Lung (tissue), 12 donors: ENCODE measurements around the gene PPP1R13B. TPM values are rescaled to one million over a fixed set of nuclear protein-coding genes. Genes with fewer than 3 reads are reported as not detected.

Experiments used
- ATAC-seq: fragments of 200-7000 bp; cut with Tn5 transposase; one replicate; pipeline ENCODE4 v1.9.1; 2020; ENCODE audit warnings: moderate number of reproducible peaks; ENCODE audit not compliant: insufficient read depth, low FRiP score
- DNase-seq, 3 donors: peaks; one replicate each; pipeline ENCODE4 v3.0.0-alpha.2; 2013 to 2017
- H3K27ac ChIP-seq, 2 donors: one replicate each; pipeline ENCODE4 v1.5.1; 2013; ENCODE audit warnings: mild to moderate bottlenecking in 2 of 2, moderate library complexity in 2 of 2, control low read depth in 1 of 2, inconsistent platforms in 1 of 2, low read depth in 1 of 2, low read length in 1 of 2
- H3K27me3 ChIP-seq, 3 donors: one replicate each; pipeline ENCODE4 v1.5.1; 2013; ENCODE audit warnings: low read length in 2 of 3; ENCODE audit not compliant: control insufficient read depth in 3 of 3, insufficient read depth in 3 of 3
- H3K36me3 ChIP-seq, 4 donors: one replicate each; pipeline ENCODE4 v1.5.1; 2013; ENCODE audit warnings: low read length in 4 of 4, mild to moderate bottlenecking in 1 of 4, moderate library complexity in 1 of 4; ENCODE audit not compliant: control insufficient read depth in 4 of 4, insufficient read depth in 4 of 4
- H3K4me1 ChIP-seq, 5 donors: one replicate each; pipeline ENCODE4 v1.5.1; 2013; ENCODE audit warnings: low read length in 5 of 5, mild to moderate bottlenecking in 2 of 5, moderate library complexity in 1 of 5; ENCODE audit not compliant: control insufficient read depth in 5 of 5, insufficient read depth in 5 of 5
- H3K4me3 ChIP-seq: one replicate; pipeline ENCODE4 v1.5.1; 2013; ENCODE audit warnings: mild to moderate bottlenecking, control low read depth, moderate library complexity
- H3K9ac ChIP-seq, 2 donors: one replicate each; pipeline ENCODE4 v1.5.1; 2013; ENCODE audit warnings: low read length in 2 of 2, control low read depth in 1 of 2; ENCODE audit not compliant: insufficient read depth in 1 of 2
- H3K9me3 ChIP-seq, 4 donors: one replicate each; pipeline ENCODE4 v1.5.1; 2013; ENCODE audit warnings: low read length in 3 of 4, mild to moderate bottlenecking in 1 of 4, moderate library complexity in 1 of 4; ENCODE audit not compliant: control insufficient read depth in 4 of 4, insufficient read depth in 3 of 4
- WGBS, 2 donors: extraction: QIAGEN DNeasy Blood & Tissue Kit; methylation state at CpG; one replicate each; pipeline ENCODE4 v1.1.7; 2013; 5-methylcytosine and 5-hydroxymethylcytosine counted together
- polyA plus RNA-seq, 2 donors: library from polyadenylated mRNA; stranded (reverse); fragments of 200-250 nt; gene quantifications; one replicate each; pipeline ENCODE4 v1.2.1, GENCODE V29; 2013
- total RNA-seq, 2 donors: library from RNA; depleted of rRNA in 1 of 2; stranded (reverse); fragments of >200 nt in 1 of 2; gene quantifications; one replicate each; pipeline ENCODE4 v1.2.1, GENCODE V29; 2014 to 2021
- TF ChIP-seq, protein P1 (sequence below): IDR thresholded peaks from 2 replicates; pipeline ENCODE4 v1.5.1; 2012; ENCODE audit warnings: mild to moderate bottlenecking; ENCODE audit errors: control extremely low read depth, extremely low read depth
- donor health status: control.
- donor health status: control.
- donor health status: Bipolar disorder and iron deficiency.
- donor health status: healthy.
- donor health status: DM: yes; HTN: yes; CAD: no.

Gene PPP1R13B
- total and polyA plus RNA-seq, 4 donors, result 12.0 to 66.6 (median 38.4) TPM

DNA sequence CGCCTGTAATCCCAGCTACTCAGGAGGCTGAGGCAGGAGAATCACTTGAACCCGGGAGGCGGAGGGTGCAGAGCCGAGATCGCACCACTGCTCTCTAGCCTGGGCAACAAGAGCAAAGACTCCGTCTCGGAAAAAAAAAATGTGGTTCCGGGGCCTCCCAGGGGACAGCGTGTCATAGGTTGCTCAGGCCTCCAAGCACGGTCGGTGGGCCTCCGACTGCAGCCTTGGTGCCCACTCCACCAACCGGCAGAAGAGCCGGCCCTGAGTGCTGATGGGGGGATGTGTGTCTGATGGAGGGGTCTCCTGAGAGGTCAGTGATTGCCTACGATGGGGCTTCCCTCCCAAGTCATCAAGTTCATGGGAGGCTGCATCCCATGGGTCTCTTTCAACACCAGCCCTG lies 115.9 kb downstream of the PPP1R13B start:
- no peak overlapping the region for H3K4me3 ChIP-seq
- no peak overlapping the region for H3K9ac ChIP-seq
- no peaks in the 10 kb centered on the region for H3K27me3 ChIP-seq
- peaks cover 0 to 23% (median 3%) of the 10 kb centered on the region in 5 donors for H3K4me1 ChIP-seq
- H3K27ac ChIP-seq, result no peak overlapping the region
- 95 to 98% methylated on average over 15 of the region's 15 CpGs for WGBS, 2 donors
- TF ChIP-seq, protein P1, sequence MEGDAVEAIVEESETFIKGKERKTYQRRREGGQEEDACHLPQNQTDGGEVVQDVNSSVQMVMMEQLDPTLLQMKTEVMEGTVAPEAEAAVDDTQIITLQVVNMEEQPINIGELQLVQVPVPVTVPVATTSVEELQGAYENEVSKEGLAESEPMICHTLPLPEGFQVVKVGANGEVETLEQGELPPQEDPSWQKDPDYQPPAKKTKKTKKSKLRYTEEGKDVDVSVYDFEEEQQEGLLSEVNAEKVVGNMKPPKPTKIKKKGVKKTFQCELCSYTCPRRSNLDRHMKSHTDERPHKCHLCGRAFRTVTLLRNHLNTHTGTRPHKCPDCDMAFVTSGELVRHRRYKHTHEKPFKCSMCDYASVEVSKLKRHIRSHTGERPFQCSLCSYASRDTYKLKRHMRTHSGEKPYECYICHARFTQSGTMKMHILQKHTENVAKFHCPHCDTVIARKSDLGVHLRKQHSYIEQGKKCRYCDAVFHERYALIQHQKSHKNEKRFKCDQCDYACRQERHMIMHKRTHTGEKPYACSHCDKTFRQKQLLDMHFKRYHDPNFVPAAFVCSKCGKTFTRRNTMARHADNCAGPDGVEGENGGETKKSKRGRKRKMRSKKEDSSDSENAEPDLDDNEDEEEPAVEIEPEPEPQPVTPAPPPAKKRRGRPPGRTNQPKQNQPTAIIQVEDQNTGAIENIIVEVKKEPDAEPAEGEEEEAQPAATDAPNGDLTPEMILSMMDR, result no peak
- H3K36me3 ChIP-seq, result peaks cover 0 to 66% (median 19%) of the 10 kb centered on the region in 4 donors
- ATAC-seq, result no peak
- DNase-seq, result no peak
- no peaks in the 10 kb centered on the region for H3K9me3 ChIP-seq

DNA sequence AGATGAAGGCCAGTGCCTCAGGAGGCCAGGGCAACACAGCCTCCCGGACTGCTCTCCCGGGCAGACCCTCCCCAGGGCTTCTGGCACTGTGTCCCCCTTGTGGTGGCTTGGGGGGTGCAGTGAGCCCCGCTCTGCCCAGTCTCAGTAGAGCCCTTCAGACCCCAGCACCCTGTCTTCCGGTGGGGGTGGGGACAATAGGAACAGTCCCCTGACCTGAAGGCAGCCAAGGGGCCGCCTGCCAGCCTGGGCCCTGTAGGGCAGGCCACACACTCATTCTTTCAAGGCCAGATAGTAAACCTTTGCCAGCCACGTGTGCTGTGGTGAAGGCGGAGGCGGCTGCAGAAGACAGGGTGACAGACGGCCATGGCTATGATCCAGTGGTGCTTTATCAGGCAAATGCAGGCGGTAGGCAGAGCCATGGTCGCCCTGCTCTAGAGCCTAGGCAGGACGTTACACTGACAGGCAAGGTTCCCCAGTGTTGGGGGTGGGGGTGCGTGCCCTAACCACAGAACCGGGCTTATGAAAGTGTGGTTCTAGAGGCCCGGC lies 116.8 kb downstream of the PPP1R13B start:
- Histone ChIP-seq H3K27me3 (no peaks in the 10 kb centered on the region), H3K36me3 (peaks cover 0 to 60% (median 19%) of the 10 kb centered on the region in 4 donors), H3K4me1 (peaks cover 0 to 23% (median 3%) of the 10 kb centered on the region in 5 donors), H3K27ac (peak overlapping the region in 1 of 2 donors; percentile 22), H3K9me3 (peaks cover 0 to 2% (median 0%) of the 10 kb centered on the region in 4 donors), H3K9ac (no peak overlapping the region), H3K4me3 (no peak overlapping the region)
- 69 to 72% methylated on average over 15 of the region's 15 CpGs for WGBS, 2 donors
- no peak for DNase-seq
- TF ChIP-seq, protein P1, result no peak
- no peak for ATAC-seq

DNA sequence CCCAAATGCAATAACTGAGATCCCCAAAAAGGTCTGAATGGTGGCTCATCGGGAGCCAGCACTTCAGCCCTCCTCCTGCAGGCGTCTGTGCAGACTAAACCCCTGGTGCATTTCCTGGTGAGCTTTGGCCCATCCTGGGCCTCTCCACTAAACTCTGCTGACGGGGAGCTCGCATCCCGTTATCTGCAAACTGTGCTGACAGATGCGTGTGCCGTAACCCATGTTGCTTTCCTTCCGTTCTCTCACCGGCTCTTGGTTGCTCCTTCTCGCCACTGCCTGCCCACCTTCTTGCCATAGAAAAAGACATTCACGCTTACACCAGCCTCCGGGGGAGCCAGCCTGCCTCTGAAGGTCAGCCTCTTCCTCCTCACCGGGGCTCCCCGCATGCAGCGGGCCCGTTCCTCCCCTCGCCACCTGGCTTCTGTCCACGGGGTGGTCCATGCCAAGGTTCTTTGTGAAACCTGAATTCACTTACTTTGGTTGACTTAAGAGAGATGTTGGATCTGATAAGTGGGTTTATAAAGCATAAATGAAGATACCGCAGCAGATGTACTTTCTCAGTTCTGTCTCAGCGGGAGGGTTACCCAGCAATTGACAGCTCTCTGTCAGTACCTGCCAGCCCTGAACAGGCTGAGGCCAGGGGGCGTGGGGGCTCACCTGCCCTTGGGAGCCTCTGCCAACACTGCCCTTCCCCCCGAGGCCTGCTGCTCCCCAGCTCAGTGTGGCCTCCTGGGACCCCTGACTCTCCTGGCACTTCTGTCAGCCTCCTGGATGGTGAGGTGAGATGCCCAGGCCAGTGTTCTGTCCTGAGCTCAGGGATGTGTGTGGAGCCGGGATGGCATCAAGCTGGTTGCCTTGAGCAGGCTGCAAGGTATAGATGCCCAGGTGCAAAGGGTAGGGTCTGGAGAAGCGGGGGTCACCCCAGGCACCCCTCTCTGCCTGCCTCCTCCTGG lies 117.6 kb downstream of the PPP1R13B start:
- DNase-seq (no peak), ATAC-seq (no peak)
- H3K9ac ChIP-seq, result no peak overlapping the region
- H3K27ac ChIP-seq, result peak overlapping the region in 1 of 2 donors; percentile 22
- 86 to 89% methylated on average over 24 of the region's 24 CpGs for WGBS, 2 donors
- H3K4me3 ChIP-seq, result no peak overlapping the region
- H3K36me3 ChIP-seq, result peaks cover 0 to 60% (median 19%) of the 10 kb centered on the region in 4 donors
- H3K27me3 ChIP-seq, result no peaks in the 10 kb centered on the region
- TF ChIP-seq, protein P1, result no peak
- peaks cover 0 to 23% (median 3%) of the 10 kb centered on the region in 5 donors for H3K4me1 ChIP-seq
- H3K9me3 ChIP-seq, result peaks cover 0 to 2% (median 0%) of the 10 kb centered on the region in 4 donors
